Gastroesophageal sphincter (tissue), 3 donors: ENCODE measurements around the gene PRR18.

Source experiments
- CTCF ChIP-seq, 4 experiments: fragments of 200-600 bp in 2 of 4; fragments of 450-650 bp in 2 of 4; sonication (generic) in 1 of 4; IDR thresholded peaks; one replicate each; pipeline ENCODE4 v1.5.1; 2017 to 2019; ENCODE audit warnings: antibody characterized with exemption in 4 of 4, mild to moderate bottlenecking in 2 of 4, moderate library complexity in 2 of 4
- POLR2A ChIP-seq, 2 donors: fragments of 450-650 bp; IDR thresholded peaks; one replicate each; pipeline ENCODE4 v1.6.1; 2017; ENCODE audit warnings: antibody characterized with exemption in 2 of 2, mild to moderate bottlenecking in 2 of 2, moderate library complexity in 1 of 2

- TF ChIP-seq CTCF (IDR thresholded peaks at IDR 0.05) (no peak), POLR2A (IDR thresholded peaks at IDR 0.05) (no peak)
These were observed 7.7 kb downstream of the PRR18 start for GRCh38 chr6:166300357-166300987.
